Measurements from ENCODE around the gene EHD1. TPM values are rescaled to one million over a fixed set of nuclear protein-coding genes. Genes with fewer than 3 reads are reported as not detected.
"Not testable (repeated sequence)": the region's sequence is repeated elsewhere in the genome, so short reads cannot be mapped to it uniquely, and the experiment has no call there.

The EHD1 gene
- total RNA-seq, 2 donors from 2014 or later: 39.7 to 43.8 TPM

DNA sequence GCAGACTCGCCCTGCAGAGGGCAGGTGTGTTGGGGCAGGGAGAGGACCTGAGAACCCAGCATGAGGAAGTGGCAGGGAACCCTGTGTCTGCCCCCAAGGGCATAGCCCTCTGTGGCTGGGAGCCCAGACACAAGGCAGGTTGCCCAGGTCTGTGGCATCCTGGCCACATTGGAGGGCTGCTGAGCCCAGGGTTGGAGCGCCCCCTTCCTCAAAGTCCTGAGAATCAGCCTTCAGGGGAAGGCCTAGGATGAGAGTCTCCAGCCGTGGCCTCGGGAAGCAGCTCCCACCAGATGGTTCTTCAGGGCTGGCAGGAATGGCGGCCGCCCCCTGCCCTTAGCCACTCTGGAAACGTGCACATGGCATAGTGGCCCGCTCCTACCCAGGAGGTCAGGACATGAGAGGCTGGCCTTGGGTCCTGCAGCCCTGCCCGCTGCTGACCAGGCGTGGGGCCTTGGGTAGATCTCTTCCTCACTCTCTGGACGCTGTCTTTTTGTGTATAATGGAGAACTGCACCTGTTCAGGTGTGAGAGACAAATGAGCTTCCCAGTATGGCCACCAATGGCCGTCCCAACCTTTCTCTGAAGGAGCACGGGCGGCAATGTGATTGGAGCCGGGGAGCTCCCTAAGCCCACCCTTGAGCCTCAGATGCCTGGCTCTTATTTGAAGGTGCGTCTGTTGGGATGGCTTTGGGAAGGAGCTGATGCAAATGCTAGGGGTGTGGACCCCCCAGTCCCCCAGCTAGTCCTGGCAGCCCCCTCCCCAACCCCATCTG is 29.4 kb downstream of the EHD1 start:
- H3K9me3 Mint-ChIP-seq: no peaks in the 10 kb centered on the region
- no peak overlapping the region for H3K4me3 Mint-ChIP-seq
- no peaks in the 10 kb centered on the region for H3K36me3 Mint-ChIP-seq (ENCODE audit: low read depth)
- Histone ChIP-seq H3K36me3 (ENCODE audit: control insufficient read depth, insufficient read depth, low read length) (no peaks in the 10 kb centered on the region), H3K4me3 (ENCODE audit: low read length) (no peak overlapping the region), H3K4me1 (ENCODE audit: control insufficient read depth, insufficient read depth, low read length) (no peaks in the 10 kb centered on the region), H3K27ac (ENCODE audit: low read depth, low read length) (no peak overlapping the region), H3K27me3 (ENCODE audit: control insufficient read depth, insufficient read depth, low read length, poor library complexity, severe bottlenecking) (no peaks in the 10 kb centered on the region), H3K9ac (ENCODE audit: extremely low read depth, low read length, poor library complexity, severe bottlenecking) (no peak overlapping the region), H3K9me3 (ENCODE audit: control insufficient read depth, low read length) (no peaks in the 10 kb centered on the region)
- TF ChIP-seq, protein P1, sequence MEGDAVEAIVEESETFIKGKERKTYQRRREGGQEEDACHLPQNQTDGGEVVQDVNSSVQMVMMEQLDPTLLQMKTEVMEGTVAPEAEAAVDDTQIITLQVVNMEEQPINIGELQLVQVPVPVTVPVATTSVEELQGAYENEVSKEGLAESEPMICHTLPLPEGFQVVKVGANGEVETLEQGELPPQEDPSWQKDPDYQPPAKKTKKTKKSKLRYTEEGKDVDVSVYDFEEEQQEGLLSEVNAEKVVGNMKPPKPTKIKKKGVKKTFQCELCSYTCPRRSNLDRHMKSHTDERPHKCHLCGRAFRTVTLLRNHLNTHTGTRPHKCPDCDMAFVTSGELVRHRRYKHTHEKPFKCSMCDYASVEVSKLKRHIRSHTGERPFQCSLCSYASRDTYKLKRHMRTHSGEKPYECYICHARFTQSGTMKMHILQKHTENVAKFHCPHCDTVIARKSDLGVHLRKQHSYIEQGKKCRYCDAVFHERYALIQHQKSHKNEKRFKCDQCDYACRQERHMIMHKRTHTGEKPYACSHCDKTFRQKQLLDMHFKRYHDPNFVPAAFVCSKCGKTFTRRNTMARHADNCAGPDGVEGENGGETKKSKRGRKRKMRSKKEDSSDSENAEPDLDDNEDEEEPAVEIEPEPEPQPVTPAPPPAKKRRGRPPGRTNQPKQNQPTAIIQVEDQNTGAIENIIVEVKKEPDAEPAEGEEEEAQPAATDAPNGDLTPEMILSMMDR (conservative IDR thresholded peaks at IDR 0.05): peak; percentile 74
- peaks cover 18% of the 10 kb centered on the region for H3K4me1 Mint-ChIP-seq
- no peaks in the 10 kb centered on the region for H3K27me3 Mint-ChIP-seq (ENCODE audit: insufficient read depth)
- 85 to 88% methylated on average over 10 to 16 of the region's 16 CpGs for WGBS, 2 experiments (ENCODE audit: insufficient coverage in 1 of 2, insufficient read length in 1 of 2)
- no peak overlapping the region for H3K27ac Mint-ChIP-seq
- DNase-seq: peak; percentile 87

DNA sequence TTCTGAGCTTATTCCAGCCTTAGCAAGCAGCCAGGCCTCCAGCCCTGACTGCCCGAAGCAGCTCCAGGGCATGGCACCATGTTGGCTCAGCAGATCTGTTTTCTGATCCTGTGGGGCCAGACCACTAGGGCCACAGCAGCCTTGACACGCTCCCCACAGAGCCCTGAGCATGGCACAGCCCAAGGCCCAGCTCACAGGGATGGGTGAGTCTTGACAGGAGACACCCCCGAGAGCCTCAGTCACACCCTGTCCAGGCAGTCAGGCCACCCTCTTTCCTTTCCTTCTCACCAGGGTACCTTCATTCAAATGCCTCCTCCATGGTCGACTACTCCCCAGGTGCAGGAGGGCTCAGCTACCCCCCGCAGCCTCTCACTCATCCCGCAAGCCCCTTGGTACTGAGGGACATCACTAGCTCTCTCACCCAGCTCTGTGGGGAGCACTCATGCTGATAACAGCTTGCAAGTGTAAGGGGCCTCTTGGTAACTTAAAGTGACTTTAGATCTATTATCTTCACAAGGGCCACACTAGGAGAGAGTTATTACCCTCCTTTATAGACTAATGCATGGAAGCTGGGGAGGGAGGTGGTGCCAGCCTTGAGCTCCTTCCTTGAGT is 30.1 kb downstream of the EHD1 start:
- WGBS, 2 experiments (ENCODE audit: insufficient coverage in 1 of 2, insufficient read length in 1 of 2): 88% methylated on average over 6 of the region's 6 CpGs; no CpG with 5 or more reads in 1 of the 2 experiments
- H3K4me3 Mint-ChIP-seq: no peak overlapping the region
- H3K27ac ChIP-seq (ENCODE audit: low read depth, low read length): no peak overlapping the region
- peaks cover 24% of the 10 kb centered on the region for H3K4me1 Mint-ChIP-seq
- H3K36me3 ChIP-seq (ENCODE audit: control insufficient read depth, insufficient read depth, low read length): no peaks in the 10 kb centered on the region
- H3K4me1 ChIP-seq (ENCODE audit: control insufficient read depth, insufficient read depth, low read length): peaks cover 3% of the 10 kb centered on the region
- no peak for DNase-seq
- no peaks in the 10 kb centered on the region for H3K36me3 Mint-ChIP-seq (ENCODE audit: low read depth)
- TF ChIP-seq, protein P1 (conservative IDR thresholded peaks at IDR 0.05): no peak
- H3K4me3 ChIP-seq (ENCODE audit: low read length): no peak overlapping the region
- H3K9me3 Mint-ChIP-seq: no peaks in the 10 kb centered on the region
- H3K9ac ChIP-seq (ENCODE audit: extremely low read depth, low read length, poor library complexity, severe bottlenecking): no peak overlapping the region
- no peaks in the 10 kb centered on the region for H3K27me3 ChIP-seq (ENCODE audit: control insufficient read depth, insufficient read depth, low read length, poor library complexity, severe bottlenecking)
- no peak overlapping the region for H3K27ac Mint-ChIP-seq
- no peaks in the 10 kb centered on the region for H3K9me3 ChIP-seq (ENCODE audit: control insufficient read depth, low read length)
- H3K27me3 Mint-ChIP-seq (ENCODE audit: insufficient read depth): no peaks in the 10 kb centered on the region

DNA sequence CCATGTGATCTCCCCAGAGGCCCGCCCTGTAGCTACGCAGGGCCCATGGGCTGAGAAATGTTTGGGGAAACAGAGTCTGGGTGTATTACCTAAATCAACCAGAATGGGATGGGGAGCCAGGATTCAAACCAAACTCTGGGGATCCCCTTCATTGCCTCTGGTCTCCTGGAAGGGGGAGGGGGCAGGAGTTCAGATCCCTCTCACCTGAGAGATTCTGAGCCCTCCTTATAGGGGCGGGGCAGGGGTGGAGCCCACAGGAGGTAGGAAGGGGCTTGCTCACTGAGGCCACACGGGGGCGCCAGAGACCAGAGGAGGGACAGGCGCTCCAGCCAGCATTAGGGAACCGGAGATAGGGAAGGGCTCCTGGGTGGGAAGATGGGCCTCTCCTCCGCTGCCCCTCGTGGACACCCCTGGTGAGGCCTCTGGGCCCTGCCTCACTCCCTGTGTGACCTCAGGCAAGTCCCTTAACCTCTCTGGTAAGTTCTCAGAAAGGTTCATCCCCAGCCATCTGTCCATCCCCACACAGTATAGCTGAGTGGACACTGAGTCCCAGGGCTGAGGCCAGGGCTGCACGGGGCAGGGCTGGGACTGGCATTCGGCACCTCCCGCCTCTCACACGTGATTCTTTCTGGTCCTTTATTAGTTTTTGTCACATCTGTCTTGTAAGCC is 31.3 kb downstream of the EHD1 start:
- no peak overlapping the region for H3K9ac ChIP-seq (ENCODE audit: extremely low read depth, low read length, poor library complexity, severe bottlenecking)
- no peaks in the 10 kb centered on the region for H3K36me3 ChIP-seq (ENCODE audit: control insufficient read depth, insufficient read depth, low read length)
- Mint-ChIP-seq H3K27ac (no peak overlapping the region), H3K9me3 (no peaks in the 10 kb centered on the region), H3K36me3 (ENCODE audit: low read depth) (no peaks in the 10 kb centered on the region), H3K27me3 (ENCODE audit: insufficient read depth) (no peaks in the 10 kb centered on the region), H3K4me3 (no peak overlapping the region), H3K4me1 (peaks cover 35% of the 10 kb centered on the region)
- no peak overlapping the region for H3K4me3 ChIP-seq (ENCODE audit: low read length)
- WGBS, 2 experiments (ENCODE audit: insufficient coverage in 1 of 2, insufficient read length in 1 of 2): 43 to 65% methylated on average over 4 to 13 of the region's 13 CpGs
- no peaks in the 10 kb centered on the region for H3K27me3 ChIP-seq (ENCODE audit: control insufficient read depth, insufficient read depth, low read length, poor library complexity, severe bottlenecking)
- H3K4me1 ChIP-seq (ENCODE audit: control insufficient read depth, insufficient read depth, low read length): peaks cover 5% of the 10 kb centered on the region
- H3K27ac ChIP-seq (ENCODE audit: low read depth, low read length): no peak overlapping the region
- TF ChIP-seq, protein P1 (conservative IDR thresholded peaks at IDR 0.05): peak; percentile 99
- DNase-seq: peak; percentile 99
- H3K9me3 ChIP-seq (ENCODE audit: control insufficient read depth, low read length): no peaks in the 10 kb centered on the region

DNA sequence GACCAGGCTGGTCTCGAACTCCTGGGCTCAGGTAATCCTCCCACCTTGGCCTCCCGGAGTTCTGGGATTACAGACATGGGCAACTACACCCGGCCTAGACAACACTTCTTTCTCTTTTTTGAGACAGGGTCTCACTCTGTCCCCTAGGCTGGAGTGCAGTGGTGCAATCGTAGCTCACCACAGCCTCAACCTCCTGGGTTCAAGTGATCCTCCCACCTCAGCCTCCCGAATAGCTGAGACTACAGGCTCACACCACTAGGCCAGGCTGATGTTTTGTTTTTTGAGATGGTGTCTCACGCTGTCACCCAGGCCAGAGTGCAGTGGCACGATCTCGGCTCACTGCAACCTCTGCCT is 32.7 kb downstream of the EHD1 start:
- WGBS, 2 experiments (ENCODE audit: insufficient coverage in 1 of 2, insufficient read length in 1 of 2): 87 to 89% methylated on average over 7 to 8 of the region's 8 CpGs
- H3K4me3 ChIP-seq (ENCODE audit: low read length); H3K27ac ChIP-seq (ENCODE audit: low read depth, low read length); H3K36me3 ChIP-seq (ENCODE audit: control insufficient read depth, insufficient read depth, low read length); H3K9me3 Mint-ChIP-seq; H3K9ac ChIP-seq (ENCODE audit: extremely low read depth, low read length, poor library complexity, severe bottlenecking); H3K27me3 ChIP-seq (ENCODE audit: control insufficient read depth, insufficient read depth, low read length, poor library complexity, severe bottlenecking); H3K27ac Mint-ChIP-seq; DNase-seq; H3K4me1 ChIP-seq (ENCODE audit: control insufficient read depth, insufficient read depth, low read length); H3K27me3 Mint-ChIP-seq (ENCODE audit: insufficient read depth); H3K9me3 ChIP-seq (ENCODE audit: control insufficient read depth, low read length); H3K36me3 Mint-ChIP-seq (ENCODE audit: low read depth): not testable (repeated sequence)
- Mint-ChIP-seq H3K4me3 (peak overlapping the region; percentile 74), H3K4me1 (peaks cover 25% of the 10 kb centered on the region)
